GM12878 (cell line): ENCODE measurements around the gene ZNF777. TPM values are rescaled to one million over a fixed set of nuclear protein-coding genes. Genes with fewer than 3 reads are reported as not detected.
A peak's percentile ranks its signal among the peaks of the same experiment; 100 is the strongest.

Experiments
- BCL3 ChIP-seq: IDR thresholded peaks from 2 replicates; pipeline ENCODE4 v1.6.1; 2011; ENCODE audit warnings: borderline replicate concordance, low read depth, mild to moderate bottlenecking, moderate library complexity, low read length; ENCODE audit not compliant: insufficient read depth, poor library complexity, severe bottlenecking
- BRCA1 ChIP-seq: IDR thresholded peaks from 2 replicates; pipeline ENCODE4 v1.6.1; 2011; ENCODE audit warnings: low read depth, low read length, improper control_type of control experiment
- CHD1 ChIP-seq: IDR thresholded peaks from 2 replicates; pipeline ENCODE4 v1.6.1; 2012; ENCODE audit warnings: low read depth, low read length, improper control_type of control experiment
- CTCF ChIP-seq, 3 experiments: IDR thresholded peaks in 2 of 3; conservative IDR thresholded peaks in 1 of 3; 2 replicates each; pipeline ENCODE4 v1.5.1; 2011; ENCODE audit warnings: low read depth in 3 of 3, low read length in 3 of 3, mild to moderate bottlenecking in 3 of 3, control low read depth in 2 of 3, moderate library complexity in 2 of 3, inconsistent platforms in 1 of 3, mixed read lengths in 1 of 3; ENCODE audit not compliant: control insufficient read depth in 2 of 3, insufficient read depth in 1 of 3; ENCODE audit errors: extremely low read depth in 1 of 3
- ESRRA ChIP-seq: IDR thresholded peaks from 2 replicates; pipeline ENCODE4 v1.6.1; 2012; ENCODE audit warnings: mild to moderate bottlenecking, low read length, improper control_type of control experiment
- IKZF1 ChIP-seq: fragments of 450-650 bp; conservative IDR thresholded peaks from 2 replicates; pipeline ENCODE4 v1.6.1; 2017; ENCODE audit warnings: antibody characterized with exemption, mild to moderate bottlenecking
- MAX ChIP-seq: IDR thresholded peaks from 2 replicates; pipeline ENCODE4 v1.6.1; 2012; ENCODE audit warnings: low read depth, low read length, improper control_type of control experiment
- MXI1 ChIP-seq: fragments of 150-350 bp; IDR thresholded peaks from 2 replicates; pipeline ENCODE4 v1.6.1; 2011; ENCODE audit warnings: low read depth, mild to moderate bottlenecking, inconsistent platforms, low read length, improper control_type of control experiment
- RELB ChIP-seq: fragments of 450-650 bp; IDR thresholded peaks from 2 replicates; pipeline ENCODE4 v1.6.1; 2017; ENCODE audit warnings: low read depth, mild to moderate bottlenecking, moderate library complexity
- REST ChIP-seq: IDR thresholded peaks from 2 replicates; pipeline ENCODE4 v1.6.1; 2012; ENCODE audit warnings: mild to moderate bottlenecking, low read depth, low read length
- USF2 ChIP-seq: IDR thresholded peaks from 2 replicates; pipeline ENCODE4 v1.6.1; 2011; ENCODE audit warnings: low read depth, low read length, improper control_type of control experiment, borderline replicate concordance
- ZBED1 ChIP-seq: IDR thresholded peaks from 2 replicates; pipeline ENCODE4 v1.6.1; 2016; ENCODE audit warnings: borderline replicate concordance
- ZNF687 ChIP-seq: fragments of 450-650 bp; IDR thresholded peaks from 2 replicates; pipeline ENCODE4 v1.6.1; 2017; ENCODE audit warnings: mild to moderate bottlenecking, moderate library complexity
- polyA plus RNA-seq, 11 experiments: library from polyadenylated mRNA; depleted of rRNA in 4 of 11; unstranded in 6 of 11; stranded (reverse) in 5 of 11; fragments of >200 nt; fragmentation: Nextera tagmentation in 4 of 11; fragmentation: Illumina TruSeq in 1 of 11; extraction: Ambion mirVana in 4 of 11; extraction: Trizol in 1 of 11; gene quantifications; 1 replicate in 1 of 11; 2 replicates in 10 of 11; pipeline versions ENCODE4 v1.2.1 to v1.2.3, GENCODE V29; 2011 to 2016; ENCODE audit warnings: inconsistent platforms in 2 of 11, missing spikeins in 2 of 11, low read depth in 1 of 11
- total RNA-seq, 4 experiments: library from RNA; depleted of rRNA in 3 of 4; stranded (reverse); fragments of >200 nt in 3 of 4; fragmentation: Illumina TruSeq in 1 of 4; extraction: Trizol in 1 of 4; gene quantifications; 2 replicates each; pipeline versions ENCODE4 v1.2.1 to v1.2.3, GENCODE V29; 2013 to 2021

ZNF777 gene
- total and polyA plus RNA-seq, 10 of the 15 experiments (the other 5 are each of a cell fraction or from before 2014, with no cell fraction given): 0.03 to 16.0 (median 3.7) TPM

GRCh38 chr7:149497467-149498261 lies 36.8 kb upstream of the ZNF777 start, which contains the start of gene ZNF746 (continued):
- no peak for TF ChIP-seq BCL3
- TF ChIP-seq CHD1: no peak
- TF ChIP-seq RELB: no peak
- peak; percentile 84 for TF ChIP-seq IKZF1
- TF ChIP-seq ZNF687: peak; percentile 59; the same call in 1 of the 2 replicates
- TF ChIP-seq MAX: 0 out of 2 replicates have a peak, but pooled peaks have one; percentile 35
- TF ChIP-seq CTCF (IDR thresholded peaks at IDR 0.05 in 2 of 3, conservative IDR thresholded peaks at IDR 0.05 in 1 of 3; ENCODE audit: control insufficient read depth in 2 of 3, extremely low read depth in 1 of 3, insufficient read depth in 1 of 3, low read depth in 3 of 3, low read length in 3 of 3): peak; percentile 55 to 83 (median 70)
- TF ChIP-seq BRCA1: no peak
- TF ChIP-seq REST: no peak
- no peak for TF ChIP-seq USF2
- no peak; the same call in 1 of the 2 replicates for TF ChIP-seq MXI1
- 0 out of 2 replicates have a peak, but pooled peaks have one; percentile 35 for TF ChIP-seq ESRRA
- no peak for TF ChIP-seq ZBED1
